GM23248 (cell line): ENCODE results near the gene MAGI1.

ENCODE experiments used
- EZH2 ChIP-seq: fragments of 200-600 bp; sonication (generic); IDR thresholded peaks from 2 replicates; pipeline ENCODE4 v1.6.1; 2018; ENCODE audit warnings: antibody characterized with exemption, mild to moderate bottlenecking; ENCODE audit not compliant: insufficient read depth, poor library complexity, severe bottlenecking
- EZH2phosphoT487 ChIP-seq: fragments of 200-600 bp; sonication (generic); IDR thresholded peaks from 2 replicates; pipeline ENCODE4 v1.6.1; 2018; ENCODE audit warnings: antibody characterized with exemption, moderate library complexity, mild to moderate bottlenecking, low read depth; ENCODE audit not compliant: insufficient read depth

DNA sequence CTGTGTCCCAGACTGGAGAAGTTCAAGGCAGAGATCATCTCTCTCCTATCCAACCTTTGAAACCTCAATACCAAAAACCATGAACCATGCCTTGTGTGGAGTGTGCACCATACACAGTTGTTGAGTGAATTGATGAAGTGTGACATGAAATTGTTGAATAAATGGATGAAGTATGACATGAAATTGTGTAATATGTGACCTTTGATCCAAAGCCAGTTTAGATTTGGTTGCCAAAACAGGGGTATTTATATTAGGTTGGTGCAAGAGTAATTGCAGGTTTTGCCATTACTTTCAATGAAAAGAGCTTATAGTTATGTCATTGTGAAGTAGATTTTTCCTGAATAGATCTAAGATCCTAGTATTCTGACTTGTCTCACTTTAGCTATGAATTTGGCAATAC is 3.1 kb upstream of the MAGI1 start:
- no peak for TF ChIP-seq EZH2phosphoT487
- TF ChIP-seq EZH2: no peak
